Mesenchymal stem cell (in vitro differentiated cells and primary cell): ENCODE data around the gene RBSN.

ENCODE experiments used
- DNase-seq: peaks from one replicate; pipeline ENCODE4 v3.0.0-alpha.2; 2013
- H2AFZ ChIP-seq: one replicate; pipeline ENCODE4 v1.6.1; 2013; ENCODE audit warnings: low read depth, mild to moderate bottlenecking, control low read depth, inconsistent platforms, low read length, moderate library complexity
- H2AK5ac ChIP-seq: 2 replicates; pipeline ENCODE4 v1.6.1; 2013; ENCODE audit warnings: low read length, moderate library complexity, mild to moderate bottlenecking, inconsistent platforms; ENCODE audit not compliant: severe bottlenecking
- H2BK120ac ChIP-seq: one replicate; pipeline ENCODE4 v1.6.1; 2013; ENCODE audit warnings: low read depth, mild to moderate bottlenecking, inconsistent platforms, low read length, moderate library complexity
- H2BK12ac ChIP-seq, 2 experiments: one replicate each; pipeline ENCODE4 v1.6.1; 2013; ENCODE audit warnings: inconsistent platforms in 2 of 2, low read length in 2 of 2, mild to moderate bottlenecking in 2 of 2, moderate library complexity in 2 of 2, control low read depth in 1 of 2
- H2BK15ac ChIP-seq: one replicate; pipeline ENCODE4 v1.6.1; 2013; ENCODE audit warnings: mild to moderate bottlenecking, low read depth, inconsistent platforms; ENCODE audit not compliant: poor library complexity, severe bottlenecking
- H2BK5ac ChIP-seq: 2 replicates; pipeline ENCODE4 v1.6.1; 2013; ENCODE audit warnings: low read depth, mild to moderate bottlenecking, low read length, control low read depth, inconsistent platforms; ENCODE audit not compliant: poor library complexity, severe bottlenecking
- H3K14ac ChIP-seq, 2 experiments: one replicate each; pipeline ENCODE4 v1.6.1; 2013; ENCODE audit warnings: inconsistent platforms in 2 of 2, low read length in 2 of 2, control low read depth in 1 of 2, mild to moderate bottlenecking in 1 of 2, moderate library complexity in 1 of 2
- H3K18ac ChIP-seq, 2 experiments: one replicate each; pipeline ENCODE4 v1.6.1; 2013; ENCODE audit warnings: inconsistent platforms in 2 of 2, low read length in 2 of 2, control low read depth in 1 of 2, low read depth in 1 of 2, mild to moderate bottlenecking in 1 of 2
- H3K23ac ChIP-seq, 2 experiments: one replicate each; pipeline ENCODE4 v1.6.1; 2013; ENCODE audit warnings: inconsistent platforms in 2 of 2, low read length in 2 of 2, mild to moderate bottlenecking in 2 of 2, moderate library complexity in 2 of 2, control low read depth in 1 of 2
- H3K27ac ChIP-seq: 2 replicates; pipeline ENCODE4 v1.5.1; 2013; ENCODE audit warnings: mild to moderate bottlenecking, moderate library complexity, low read length, control low read depth, inconsistent platforms; ENCODE audit not compliant: poor library complexity, severe bottlenecking
- H3K27me3 ChIP-seq, 2 experiments: 2 replicates each; pipeline versions ENCODE4 v1.6.1 to v1.7.0; 2013; ENCODE audit warnings: low read length in 2 of 2, mild to moderate bottlenecking in 2 of 2, moderate library complexity in 2 of 2, control low read depth in 1 of 2, inconsistent platforms in 1 of 2; ENCODE audit not compliant: control insufficient read depth in 1 of 2, insufficient read depth in 1 of 2
- H3K36me3 ChIP-seq, 2 experiments: 2 replicates each; pipeline versions ENCODE4 v1.6.1 to v1.7.0; 2013; ENCODE audit warnings: low read length in 2 of 2, control low read depth in 1 of 2, inconsistent platforms in 1 of 2, low read depth in 1 of 2, mild to moderate bottlenecking in 1 of 2; ENCODE audit not compliant: insufficient read depth in 2 of 2, control insufficient read depth in 1 of 2
- H3K4ac ChIP-seq, 2 experiments: one replicate each; pipeline ENCODE4 v1.6.1; 2013; ENCODE audit warnings: inconsistent platforms in 2 of 2, low read length in 2 of 2, mild to moderate bottlenecking in 2 of 2, moderate library complexity in 2 of 2, control low read depth in 1 of 2, low read depth in 1 of 2
- H3K4me1 ChIP-seq: 2 replicates; pipeline ENCODE4 v1.6.1; 2013; ENCODE audit warnings: low read depth, low read length, control low read depth; ENCODE audit not compliant: control insufficient read depth, insufficient read depth
- H3K4me2 ChIP-seq: 2 replicates; pipeline ENCODE4 v1.6.1; 2013; ENCODE audit warnings: low read length, mild to moderate bottlenecking, inconsistent platforms; ENCODE audit not compliant: poor library complexity, severe bottlenecking
- H3K4me3 ChIP-seq, 2 experiments: 2 replicates each; pipeline versions ENCODE4 v1.5.1 to v1.7.0; 2013; ENCODE audit warnings: low read length in 2 of 2, mild to moderate bottlenecking in 2 of 2, control low read depth in 1 of 2, low read depth in 1 of 2; ENCODE audit not compliant: insufficient read depth in 1 of 2
- H3K79me1 ChIP-seq: replicated peaks from 2 replicates; pipeline ENCODE4 v1.6.1; 2013; ENCODE audit warnings: mild to moderate bottlenecking, control low read depth, low read length, inconsistent platforms; ENCODE audit not compliant: poor library complexity, severe bottlenecking
- H3K9ac ChIP-seq: 2 replicates; pipeline ENCODE4 v1.7.0; 2013; ENCODE audit warnings: mild to moderate bottlenecking, low read length, moderate library complexity
- H3K9me3 ChIP-seq: 2 replicates; pipeline ENCODE4 v1.7.0; 2013; ENCODE audit warnings: mild to moderate bottlenecking, low read length; ENCODE audit not compliant: control insufficient read depth
- H4K8ac ChIP-seq: one replicate; pipeline ENCODE4 v1.6.1; 2013; ENCODE audit warnings: inconsistent platforms, mild to moderate bottlenecking, low read length, moderate library complexity
- H4K91ac ChIP-seq: one replicate; pipeline ENCODE4 v1.6.1; 2013; ENCODE audit warnings: mild to moderate bottlenecking, low read length, inconsistent platforms
- WGBS: methylation state at CpG from one replicate; pipeline ENCODE4 v1.1.7; 2013; ENCODE audit warnings: mixed read lengths; 5-methylcytosine and 5-hydroxymethylcytosine counted together

RBSN gene

DNA sequence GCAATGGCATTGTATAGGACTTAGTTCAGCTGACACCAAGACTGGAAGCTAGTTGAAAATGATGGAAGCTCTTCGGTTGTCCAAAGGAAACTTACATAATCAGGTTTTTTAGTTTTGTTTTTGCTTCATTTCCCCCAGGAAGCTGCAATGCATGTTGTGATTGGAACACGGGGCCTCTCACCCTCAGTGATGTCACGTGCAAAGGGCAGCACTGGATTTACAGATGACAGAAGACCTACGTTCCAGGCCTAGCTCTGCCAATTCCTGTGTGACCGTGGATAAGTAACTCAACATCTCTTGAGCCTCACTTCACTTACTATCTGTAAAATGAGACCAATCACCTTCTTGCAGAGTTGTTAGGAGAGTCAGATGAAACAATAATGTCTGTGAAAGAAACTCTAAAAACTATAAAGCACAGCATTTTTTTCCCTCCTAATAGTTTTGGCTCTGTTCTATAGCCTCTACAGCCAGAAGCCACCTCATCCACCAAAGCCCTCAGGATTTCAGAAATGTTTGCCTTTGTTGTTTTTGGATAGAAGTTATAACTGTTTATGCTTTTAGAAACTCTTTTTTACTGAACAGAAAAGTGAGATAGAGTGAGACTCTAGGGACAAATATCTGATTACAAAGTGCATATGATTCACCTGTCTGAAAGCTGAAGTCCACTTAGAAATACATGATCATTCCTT is 4.6 kb downstream of the RBSN start:
- no peak overlapping the region for H3K27ac ChIP-seq
- H2BK5ac ChIP-seq: no peak overlapping the region
- H2BK15ac ChIP-seq: no peak overlapping the region
- 93% methylated on average over 4 of the region's 5 CpGs for WGBS
- H2BK12ac ChIP-seq: no peak overlapping the region
- no peak for DNase-seq
- no peak overlapping the region for H2AFZ ChIP-seq
- H3K4ac ChIP-seq: no peak overlapping the region
- no peaks in the 10 kb centered on the region for H3K9me3 ChIP-seq
- H4K8ac ChIP-seq: no peak overlapping the region
- no peak overlapping the region for H3K23ac ChIP-seq
- H3K79me1 ChIP-seq: peaks cover 27% of the 10 kb centered on the region
- H3K9ac ChIP-seq: peak overlapping the region; percentile 55
- H2BK120ac ChIP-seq: no peak overlapping the region
- H3K27me3 ChIP-seq: no peaks in the 10 kb centered on the region
- no peak overlapping the region for H3K4me2 ChIP-seq
- peaks cover 14 to 52% of the 10 kb centered on the region in 2 experiments for H3K36me3 ChIP-seq
- no peak overlapping the region for H4K91ac ChIP-seq
- peaks cover 5% of the 10 kb centered on the region for H3K4me1 ChIP-seq
- H2AK5ac ChIP-seq: no peak overlapping the region
- no peak overlapping the region for H3K18ac ChIP-seq
- H3K4me3 ChIP-seq: peak overlapping the region in 1 of 2 experiments; percentile 39
- no peak overlapping the region for H3K14ac ChIP-seq

DNA sequence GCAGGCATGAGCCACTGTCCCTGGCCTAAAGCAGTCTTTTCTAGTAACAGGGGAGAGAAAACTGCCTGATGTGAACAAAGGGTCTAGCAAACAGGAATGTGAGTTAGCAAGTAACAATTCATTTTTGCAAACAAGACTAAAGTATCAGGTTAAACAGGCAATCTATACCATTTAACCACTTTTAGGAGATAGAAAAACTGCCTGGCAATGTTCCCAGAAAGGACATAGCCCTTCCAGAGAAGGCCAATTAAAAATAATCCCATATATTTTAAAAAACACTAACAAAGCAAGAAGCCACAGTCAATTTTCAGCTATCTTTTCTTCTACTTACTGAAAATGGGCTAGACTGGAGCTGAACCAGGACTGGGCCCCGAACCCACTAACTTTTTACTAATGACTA is 6.3 kb downstream of the RBSN start:
- Histone ChIP-seq H3K9me3 (no peaks in the 10 kb centered on the region), H4K91ac (no peak overlapping the region), H2BK12ac (no peak overlapping the region), H3K27ac (no peak overlapping the region), H2BK5ac (no peak overlapping the region), H3K23ac (no peak overlapping the region), H2BK120ac (no peak overlapping the region), H3K4me2 (no peak overlapping the region), H3K9ac (no peak overlapping the region), H2BK15ac (no peak overlapping the region), H3K18ac (no peak overlapping the region), H3K27me3 (no peaks in the 10 kb centered on the region), H3K14ac (no peak overlapping the region), H2AFZ (no peak overlapping the region), H4K8ac (no peak overlapping the region), H3K4ac (no peak overlapping the region), H3K4me1 (peaks cover 2% of the 10 kb centered on the region), H3K79me1 (peaks cover 26% of the 10 kb centered on the region), H3K36me3 (peaks cover 14 to 65% of the 10 kb centered on the region in 2 experiments), H2AK5ac (no peak overlapping the region), H3K4me3 (no peak overlapping the region)
- DNase-seq: no peak
- 95% methylated on average over 1 of the region's 1 CpG for WGBS

DNA sequence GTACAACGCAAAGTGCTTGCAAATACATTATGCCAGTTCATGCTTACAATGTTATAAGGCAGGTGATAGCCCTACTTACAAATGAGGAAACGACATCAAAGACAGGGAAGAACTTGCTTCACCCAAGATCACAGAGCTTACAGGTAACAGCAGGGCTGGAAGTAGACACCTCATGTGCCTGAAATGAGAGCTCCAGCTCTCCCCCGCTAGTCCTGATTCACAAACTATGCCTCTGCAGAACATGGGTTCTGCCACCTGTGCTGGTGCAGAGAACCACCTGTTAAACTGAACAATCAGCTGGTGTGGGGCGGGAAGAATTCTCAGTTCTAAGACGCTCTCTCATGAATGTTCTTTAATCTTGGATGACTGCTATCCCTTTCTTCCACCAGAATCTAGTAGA is 7.4 kb downstream of the RBSN start:
- no peak overlapping the region for H3K14ac ChIP-seq
- H3K18ac ChIP-seq: no peak overlapping the region
- no peak overlapping the region for H3K27ac ChIP-seq
- H3K79me1 ChIP-seq: peaks cover 22% of the 10 kb centered on the region
- H2BK120ac ChIP-seq: no peak overlapping the region
- 73% methylated on average over 3 of the region's 5 CpGs for WGBS
- H3K4me1 ChIP-seq: peaks cover 2% of the 10 kb centered on the region
- H2BK15ac ChIP-seq: no peak overlapping the region
- H3K4me3 ChIP-seq: no peak overlapping the region
- H3K9me3 ChIP-seq: no peaks in the 10 kb centered on the region
- no peak overlapping the region for H2AFZ ChIP-seq
- peaks cover 17 to 75% of the 10 kb centered on the region in 2 experiments for H3K36me3 ChIP-seq
- no peak overlapping the region for H2BK5ac ChIP-seq
- H3K4ac ChIP-seq: no peak overlapping the region
- no peak overlapping the region for H2AK5ac ChIP-seq
- no peak overlapping the region for H4K8ac ChIP-seq
- H3K27me3 ChIP-seq: no peaks in the 10 kb centered on the region
- no peak overlapping the region for H3K23ac ChIP-seq
- H3K9ac ChIP-seq: no peak overlapping the region
- DNase-seq: no peak
- no peak overlapping the region for H3K4me2 ChIP-seq
- H2BK12ac ChIP-seq: no peak overlapping the region
- no peak overlapping the region for H4K91ac ChIP-seq

DNA sequence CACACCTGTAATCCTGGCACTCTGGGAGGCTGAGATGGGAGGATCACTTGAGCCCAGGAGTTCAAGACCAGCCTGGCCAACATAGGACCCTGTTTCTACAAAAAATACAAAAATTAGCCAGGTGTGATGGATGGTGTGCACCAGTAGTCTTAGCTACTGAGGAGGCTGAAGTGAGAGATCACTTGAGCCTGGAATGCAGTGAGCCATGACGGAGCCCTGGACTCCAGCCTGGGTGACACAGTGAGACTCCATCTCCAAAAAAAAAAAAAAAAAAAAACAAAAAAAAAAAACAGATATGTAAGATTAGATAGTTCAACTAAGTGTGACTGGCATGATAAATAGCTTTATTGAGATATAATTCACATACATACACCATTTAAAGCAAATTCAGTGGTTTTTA is 9.7 kb downstream of the RBSN start:
- Histone ChIP-seq H3K27me3 (no peaks in the 10 kb centered on the region), H2BK120ac (no peak overlapping the region), H3K23ac (no peak overlapping the region), H3K9ac (no peak overlapping the region), H3K4me1 (no peaks in the 10 kb centered on the region), H3K18ac (no peak overlapping the region), H3K27ac (no peak overlapping the region), H2BK15ac (no peak overlapping the region), H2AK5ac (no peak overlapping the region), H3K9me3 (no peaks in the 10 kb centered on the region), H3K4me3 (no peak overlapping the region), H3K79me1 (peaks cover 17% of the 10 kb centered on the region), H2BK12ac (no peak overlapping the region), H3K14ac (no peak overlapping the region), H3K4me2 (no peak overlapping the region), H4K8ac (no peak overlapping the region), H3K4ac (no peak overlapping the region), H2AFZ (no peak overlapping the region), H2BK5ac (no peak overlapping the region), H3K36me3 (peaks cover 16 to 78% of the 10 kb centered on the region in 2 experiments), H4K91ac (no peak overlapping the region)
- WGBS: no CpG with 5 or more reads among the region's 1 CpG
- no peak for DNase-seq
